ENCODE measurements around the gene ZNF334. TPM values are rescaled to one million over a fixed set of nuclear protein-coding genes. Genes with fewer than 3 reads are reported as not detected.

The ZNF334 gene
- total RNA-seq, 1 donor from 2014 or later: 12.0 TPM

DNA sequence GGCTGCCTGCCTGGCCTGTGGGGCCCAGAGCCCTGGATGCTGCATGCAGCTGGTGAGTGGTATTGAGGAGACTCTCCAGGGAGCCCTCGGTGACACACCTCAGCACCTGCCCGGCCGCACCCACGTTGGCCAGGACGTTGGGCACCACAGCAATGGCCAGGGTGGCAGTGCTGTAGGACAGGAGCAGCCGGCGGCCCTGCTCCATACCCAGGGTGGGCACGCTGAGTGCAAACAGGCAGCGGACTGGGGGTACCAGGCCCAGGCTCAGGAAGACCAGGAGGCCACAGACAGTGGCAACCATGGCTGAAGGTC, 32.4 kb upstream of the ZNF334 start:
- no peak for DNase-seq (ENCODE audit: low spot score)

DNA sequence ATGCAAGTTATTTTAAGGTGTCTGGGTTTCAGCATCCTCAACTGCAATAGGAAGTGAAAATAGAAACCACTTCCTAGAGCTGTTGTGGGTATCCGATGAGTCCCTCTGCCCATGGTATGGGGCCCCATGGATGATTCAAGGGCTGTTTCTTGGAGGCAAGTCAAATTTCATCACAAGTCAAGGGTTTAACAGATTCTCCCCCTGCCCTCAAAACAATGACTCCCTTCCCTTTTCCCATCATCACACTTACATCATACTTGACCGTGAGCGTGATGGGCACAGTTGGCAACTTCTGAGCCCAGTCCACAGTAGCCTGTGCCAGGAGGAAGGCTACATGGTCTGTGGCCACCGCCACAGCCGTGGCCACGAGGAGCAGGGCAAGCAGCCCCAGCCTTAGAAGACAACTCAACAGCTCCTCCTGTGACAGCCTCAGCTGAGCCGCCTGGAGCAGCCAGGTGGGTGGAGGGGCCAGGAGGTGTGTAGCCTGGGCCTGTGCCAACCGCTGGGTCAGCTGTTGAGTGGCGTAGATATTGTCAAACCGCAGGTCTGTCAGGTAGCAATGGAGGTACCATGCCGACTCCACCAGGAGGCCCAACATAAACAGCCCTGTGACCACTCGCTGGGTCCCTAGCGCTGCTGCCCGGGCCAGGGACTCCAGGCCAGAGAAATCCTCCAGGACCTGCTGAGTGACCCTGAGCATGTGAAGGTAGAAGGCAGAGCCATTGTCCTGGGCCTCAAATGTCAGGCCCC, 31.9 kb upstream of the ZNF334 start:
- no peak for DNase-seq (ENCODE audit: low spot score)

DNA sequence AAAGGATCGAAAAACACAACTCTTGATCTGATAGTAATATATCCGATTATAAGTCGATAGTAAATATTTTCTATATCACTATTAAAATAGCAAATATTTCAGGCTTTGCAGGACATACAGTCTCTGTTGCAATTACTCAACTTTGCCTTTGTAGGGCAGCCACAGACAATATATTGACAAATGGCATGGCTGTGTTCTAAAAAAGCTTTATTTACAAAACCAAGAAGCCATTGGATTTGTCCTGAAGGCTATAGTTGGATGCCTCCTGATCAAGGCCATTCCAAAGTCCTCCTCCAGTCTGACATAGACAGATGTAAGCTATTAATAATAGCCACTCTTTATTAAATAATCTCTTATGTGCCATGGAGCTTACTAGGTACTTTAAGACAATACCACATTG, 31.2 kb upstream of the ZNF334 start:
- DNase-seq (ENCODE audit: low spot score): no peak

DNA sequence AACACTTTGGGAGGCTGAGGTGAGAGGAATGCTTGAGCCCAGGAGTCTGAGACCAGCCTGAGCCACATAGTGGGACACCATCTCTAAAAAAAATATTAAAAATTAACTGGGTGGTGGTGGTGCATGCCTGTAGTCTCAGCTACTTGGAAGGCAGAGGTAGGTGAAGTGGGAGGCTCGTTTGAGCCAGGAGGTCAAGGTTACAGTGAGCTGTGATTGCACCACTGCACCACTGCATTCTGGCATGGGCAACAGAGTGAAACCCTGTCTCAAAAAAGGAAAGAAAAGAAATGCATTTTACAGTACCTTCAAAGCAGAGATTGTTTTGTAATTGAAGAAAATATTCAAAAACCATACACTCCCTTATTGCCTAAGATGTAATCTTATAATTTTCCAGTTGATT, 30.6 kb upstream of the ZNF334 start:
- DNase-seq (ENCODE audit: low spot score): no peak

DNA sequence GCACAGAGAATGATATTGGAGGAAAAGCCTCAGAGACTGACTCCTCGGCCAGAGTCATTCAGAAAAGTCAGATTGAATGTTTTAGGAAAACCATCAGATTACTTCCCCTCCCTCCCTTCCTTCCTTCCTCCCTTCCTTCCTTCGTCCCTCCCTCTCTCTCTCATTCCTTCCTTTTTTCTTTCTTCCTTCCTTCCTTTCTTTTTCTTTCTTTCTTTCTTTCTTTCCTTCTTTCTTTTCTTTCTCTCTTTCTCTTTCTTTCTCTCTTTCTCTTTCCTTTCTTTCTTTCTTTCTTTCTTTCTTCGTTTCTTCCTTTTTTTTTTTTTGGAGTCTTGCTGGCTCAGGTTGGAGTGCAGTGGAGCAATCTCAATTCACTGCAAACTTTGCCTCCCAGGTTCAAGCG, 29.7 kb upstream of the ZNF334 start:
- DNase-seq (ENCODE audit: low spot score): no peak

DNA sequence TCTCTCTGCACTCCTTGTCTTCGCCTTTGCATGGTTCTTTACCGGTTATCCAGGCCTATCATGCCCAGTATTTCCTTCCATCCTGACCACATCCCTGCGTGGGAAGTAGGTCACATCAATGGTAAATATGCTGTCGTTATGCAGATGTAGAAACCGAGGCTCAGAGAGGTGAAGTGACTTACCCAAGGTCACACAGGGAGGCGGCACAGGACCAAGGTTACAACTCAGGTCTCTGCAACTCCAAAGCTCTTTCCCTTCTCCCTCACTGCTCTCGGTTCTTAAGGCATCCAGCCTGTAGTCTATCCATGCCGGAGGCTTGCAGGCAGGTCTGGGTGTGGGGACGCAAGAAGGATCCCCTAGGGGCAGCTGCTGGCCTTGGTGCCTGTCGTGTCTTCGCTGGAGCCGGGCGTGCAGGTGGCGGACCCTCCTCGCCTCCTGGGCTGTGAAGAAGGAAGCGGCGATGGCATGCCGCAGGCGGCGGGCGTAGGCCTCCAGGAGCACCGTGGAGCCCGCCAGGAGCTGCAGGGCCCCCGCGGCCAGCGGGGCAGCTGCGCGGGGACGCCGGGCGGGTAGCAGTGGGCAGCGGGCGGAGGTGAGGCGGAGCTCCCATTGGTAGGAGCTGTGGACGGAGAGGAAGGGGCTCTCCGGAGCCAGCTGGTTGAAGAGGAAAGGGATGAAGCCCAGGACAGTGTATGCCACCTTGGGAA, 28.0 kb upstream of the ZNF334 start:
- DNase-seq (ENCODE audit: low spot score): no peak

DNA sequence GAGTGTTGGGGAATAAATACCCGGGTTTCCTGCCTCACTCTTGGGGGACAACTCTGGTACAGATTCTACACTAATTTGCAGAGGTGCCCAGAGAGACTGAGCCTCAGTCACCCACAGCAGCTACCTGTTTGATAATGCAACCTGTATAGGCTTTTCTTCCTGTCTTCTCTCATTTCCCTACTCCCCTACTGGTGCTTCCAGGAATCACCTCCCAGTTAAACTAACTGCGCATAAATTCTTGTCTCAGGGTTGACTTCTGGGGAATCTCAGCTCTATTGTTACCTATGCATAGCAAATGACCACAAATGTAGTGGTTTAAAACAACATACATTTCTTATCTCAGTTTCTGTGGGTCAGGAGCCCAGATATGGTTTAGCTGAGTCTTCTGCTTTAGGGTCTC, 25.8 kb upstream of the ZNF334 start:
- DNase-seq (ENCODE audit: low spot score): no peak

DNA sequence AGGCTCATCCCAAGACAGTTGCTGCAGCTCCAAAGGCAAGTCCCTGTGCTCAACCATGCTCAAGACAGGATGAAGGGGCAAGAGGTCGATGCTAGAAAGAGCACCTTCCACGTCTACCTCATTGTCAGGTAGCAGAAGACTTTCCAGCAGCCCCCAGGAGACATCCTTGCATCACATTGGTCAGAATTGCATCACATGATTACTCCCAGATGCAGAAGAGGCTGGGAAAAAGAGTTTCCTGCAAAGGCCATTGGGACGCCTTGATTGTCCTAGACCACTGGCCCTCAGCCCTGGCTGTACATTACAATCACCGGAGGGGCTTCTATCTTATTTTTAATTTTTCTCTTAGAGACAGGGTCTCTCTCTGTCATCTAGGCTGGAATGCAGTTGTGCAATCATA, 17.3 kb upstream of the ZNF334 start:
- no peak for DNase-seq (ENCODE audit: low spot score)

DNA sequence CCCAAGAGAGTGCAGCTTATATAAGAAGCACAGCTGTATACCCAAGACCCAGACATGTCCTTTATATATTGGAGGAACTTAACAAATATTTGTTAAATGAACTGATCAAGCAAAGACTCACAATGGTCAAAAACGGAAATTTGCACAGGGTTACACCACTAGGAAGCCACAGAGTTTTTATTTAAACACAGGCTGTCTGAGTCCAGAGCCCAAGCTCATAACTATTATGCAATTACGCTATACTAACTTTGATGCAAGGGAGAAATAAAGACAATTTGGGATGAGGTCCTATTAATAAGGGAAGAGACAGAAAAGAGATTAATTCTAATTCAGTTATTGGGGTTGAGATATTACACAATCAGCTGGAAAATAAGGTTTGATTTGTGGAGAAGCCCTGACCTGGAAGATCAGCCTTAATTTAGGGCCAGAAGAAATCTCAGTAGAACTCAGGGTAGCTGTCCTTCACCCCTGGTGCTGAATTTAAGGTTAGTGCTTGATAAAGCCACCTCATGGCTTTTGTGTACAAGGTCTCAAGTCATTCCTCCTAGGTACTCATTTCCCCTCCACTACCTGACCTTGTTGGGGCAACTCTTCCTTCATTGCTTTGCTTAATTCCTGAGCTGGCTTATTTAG, 10.5 kb upstream of the ZNF334 start:
- no peak for DNase-seq (ENCODE audit: low spot score)

DNA sequence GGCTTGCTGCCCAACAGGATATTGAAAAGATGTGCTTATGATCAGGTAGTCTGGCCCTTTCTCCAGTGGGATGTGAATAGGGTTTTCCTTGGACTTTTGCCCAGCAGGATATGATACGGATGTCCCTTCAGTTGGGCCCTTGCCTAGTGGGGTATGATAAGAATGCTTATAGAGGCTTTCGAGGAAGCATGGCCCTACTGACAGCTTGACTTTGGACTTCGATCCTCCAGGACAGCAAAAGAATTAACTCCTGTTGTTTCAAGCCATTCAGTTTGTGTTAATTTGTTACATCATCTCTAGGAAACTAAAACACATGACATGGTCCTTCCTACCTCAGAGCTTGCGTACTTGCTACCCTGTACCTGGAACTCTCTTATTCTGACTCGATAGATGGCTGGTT, 9.7 kb upstream of the ZNF334 start:
- no peak for DNase-seq (ENCODE audit: low spot score)

DNA sequence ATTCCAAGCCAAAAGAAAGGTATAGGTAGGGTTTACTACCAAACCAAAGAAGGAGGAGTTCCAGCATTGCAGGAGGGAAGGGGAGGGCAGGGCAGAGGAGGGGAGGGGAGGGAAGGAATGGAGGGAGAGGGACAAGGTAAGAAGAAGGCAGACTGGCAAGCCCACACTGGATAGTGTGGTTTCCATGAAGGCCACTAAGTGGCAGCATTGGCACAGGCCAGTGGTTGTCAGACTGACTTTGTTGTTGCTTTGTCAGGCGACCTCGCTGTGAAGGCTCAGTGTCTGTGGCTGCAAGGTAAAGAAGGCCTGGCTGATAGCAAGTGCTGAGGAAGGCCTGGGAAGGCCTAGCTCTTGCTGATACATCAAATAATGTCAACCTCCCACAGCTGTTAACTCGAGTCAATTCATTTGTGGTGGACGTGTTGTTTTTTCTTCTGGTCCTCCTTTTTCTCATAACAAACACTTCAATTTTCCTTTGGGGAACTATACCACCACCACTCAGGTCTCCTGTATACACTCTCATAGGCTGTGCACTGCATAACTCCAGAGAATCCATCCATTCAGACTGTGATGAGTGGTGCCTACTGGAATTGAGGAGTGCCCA, 7.7 kb upstream of the ZNF334 start:
- peak; percentile 18 for DNase-seq (ENCODE audit: low spot score)

DNA sequence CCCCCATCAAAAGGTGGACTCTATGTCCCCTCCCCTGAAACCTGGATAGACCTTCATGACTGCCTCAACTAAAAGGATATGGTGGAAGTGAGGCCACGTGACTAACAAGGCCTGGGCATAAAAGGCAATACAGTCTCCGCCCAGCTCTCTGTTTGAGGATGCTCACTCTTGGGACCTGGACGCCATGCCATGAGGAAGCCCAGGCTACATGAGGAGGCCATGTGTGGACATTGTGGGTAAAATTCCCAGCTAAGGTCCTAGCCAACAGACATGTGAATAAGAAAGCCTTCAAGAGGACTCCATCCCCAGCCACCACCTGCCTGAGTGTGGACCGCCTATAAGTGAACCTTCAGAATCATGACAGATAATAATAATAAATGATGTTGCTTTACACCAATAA, 7.2 kb upstream of the ZNF334 start:
- no peak for DNase-seq (ENCODE audit: low spot score)

DNA sequence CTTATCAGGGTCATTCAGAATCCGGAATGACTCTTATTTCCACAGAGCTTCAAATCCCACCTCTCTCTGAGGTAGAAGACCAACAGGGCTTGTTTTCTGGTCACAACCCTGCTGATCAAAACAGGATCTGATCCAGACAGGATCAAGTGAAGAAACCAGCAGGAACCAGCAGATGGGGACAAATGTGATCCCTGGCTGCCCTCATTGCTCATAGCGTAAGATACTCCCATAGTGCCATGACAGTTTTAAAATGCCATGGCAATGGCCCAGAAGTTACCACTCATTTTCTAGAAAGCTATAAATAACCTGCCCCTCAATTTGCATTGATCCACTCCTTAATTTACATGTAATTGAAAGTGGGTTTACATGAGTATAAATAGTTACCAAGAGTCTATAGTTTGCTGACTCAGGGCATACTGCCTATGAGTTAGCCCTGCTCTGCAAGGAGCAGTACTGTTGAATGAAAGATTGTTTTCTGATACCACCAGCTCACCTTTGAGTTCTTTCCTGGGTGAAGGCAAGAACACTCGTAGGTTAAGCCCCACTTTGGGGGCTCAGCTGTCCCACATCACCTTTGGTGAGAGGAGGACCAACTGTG, 6.2 kb upstream of the ZNF334 start:
- DNase-seq (ENCODE audit: low spot score): no peak

DNA sequence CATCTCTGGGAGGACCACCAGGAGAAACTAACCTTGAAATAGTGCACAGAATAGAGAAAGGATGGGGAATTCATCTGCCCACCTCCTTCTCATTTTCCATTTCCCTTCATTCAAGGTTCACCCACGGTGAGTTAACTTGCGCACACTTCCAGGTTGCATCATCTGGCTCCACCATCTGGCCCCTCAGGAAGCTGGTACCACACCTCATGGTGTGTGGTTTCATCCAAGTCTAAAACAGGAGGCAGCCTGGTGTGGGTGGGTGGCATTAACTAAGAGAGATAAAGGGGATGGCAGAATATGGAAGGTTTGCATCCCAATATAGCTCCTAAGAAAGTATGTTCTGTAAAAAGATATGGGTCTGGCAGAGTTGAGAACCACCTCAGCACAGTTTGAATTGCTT, 3.8 kb downstream of the ZNF334 start:
- no peak for DNase-seq (ENCODE audit: low spot score)

DNA sequence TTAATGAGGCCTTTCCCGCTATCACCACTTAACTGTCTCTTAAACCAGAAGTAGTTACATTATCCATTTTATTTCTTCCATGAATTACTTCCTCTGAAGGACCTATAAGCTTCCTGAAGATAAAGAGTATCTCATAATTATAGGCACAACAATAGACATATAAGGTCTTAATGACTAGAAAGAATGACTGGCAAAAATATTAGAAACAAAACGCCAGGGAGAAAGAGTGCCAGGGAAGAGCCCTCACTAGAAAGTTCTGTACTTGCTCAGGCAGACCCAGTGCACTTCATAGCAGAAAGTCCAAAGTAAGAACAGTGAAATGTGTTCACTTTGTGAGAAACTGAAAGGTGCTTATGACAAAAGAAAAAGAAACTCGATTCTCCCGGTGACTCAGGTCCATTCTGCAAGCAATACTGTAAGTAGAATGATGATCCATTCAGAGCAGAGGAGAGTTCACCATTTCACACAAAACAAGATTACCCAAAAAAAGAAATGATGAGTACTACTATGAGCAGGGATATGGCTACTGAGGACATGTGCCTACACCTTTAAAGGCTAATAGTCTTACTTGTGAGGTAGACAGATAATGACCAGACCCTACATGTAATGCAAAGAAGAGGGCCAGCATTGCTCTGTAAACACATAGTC, 5.5 kb downstream of the ZNF334 start:
- DNase-seq (ENCODE audit: low spot score): no peak

DNA sequence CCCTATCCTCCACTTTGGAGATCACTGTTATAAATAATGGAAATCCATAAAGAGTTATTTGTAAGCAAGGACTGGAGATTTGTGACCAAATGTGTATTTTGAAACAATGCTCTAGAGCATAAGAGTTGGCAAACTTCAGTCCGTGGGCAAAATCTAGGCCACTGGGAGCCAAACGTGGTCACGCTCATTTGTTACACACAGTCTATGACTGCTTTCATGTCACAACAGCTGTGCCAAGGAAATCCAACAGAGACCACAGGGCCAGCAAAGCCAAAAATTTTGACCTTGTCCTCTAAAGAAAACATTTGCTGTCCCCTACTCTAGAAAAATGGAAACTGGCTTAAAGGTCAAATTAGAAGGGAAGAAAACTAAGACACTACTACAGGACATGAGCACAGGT, 7.9 kb downstream of the ZNF334 start:
- no peak for DNase-seq (ENCODE audit: low spot score)

DNA sequence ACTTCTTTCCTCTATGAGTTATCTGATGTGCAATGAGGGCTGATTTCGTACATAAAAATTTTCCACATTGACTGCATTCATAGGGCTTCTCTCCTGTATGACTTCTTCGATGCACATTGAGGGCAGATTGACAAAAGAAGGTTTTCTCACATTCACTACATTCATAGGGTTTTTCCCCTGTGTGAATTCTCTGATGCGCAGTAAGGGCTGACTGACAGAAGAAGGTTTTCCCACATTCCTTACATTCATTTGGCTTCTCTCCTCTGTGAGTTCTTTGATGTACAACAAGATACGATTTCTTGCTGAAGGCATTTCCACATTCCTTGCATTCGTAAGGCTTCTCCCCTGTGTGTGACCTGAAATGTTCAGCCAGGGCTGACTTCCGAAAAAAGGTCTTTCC, 11.4 kb downstream of the ZNF334 start:
- no peak for DNase-seq (ENCODE audit: low spot score)

DNA sequence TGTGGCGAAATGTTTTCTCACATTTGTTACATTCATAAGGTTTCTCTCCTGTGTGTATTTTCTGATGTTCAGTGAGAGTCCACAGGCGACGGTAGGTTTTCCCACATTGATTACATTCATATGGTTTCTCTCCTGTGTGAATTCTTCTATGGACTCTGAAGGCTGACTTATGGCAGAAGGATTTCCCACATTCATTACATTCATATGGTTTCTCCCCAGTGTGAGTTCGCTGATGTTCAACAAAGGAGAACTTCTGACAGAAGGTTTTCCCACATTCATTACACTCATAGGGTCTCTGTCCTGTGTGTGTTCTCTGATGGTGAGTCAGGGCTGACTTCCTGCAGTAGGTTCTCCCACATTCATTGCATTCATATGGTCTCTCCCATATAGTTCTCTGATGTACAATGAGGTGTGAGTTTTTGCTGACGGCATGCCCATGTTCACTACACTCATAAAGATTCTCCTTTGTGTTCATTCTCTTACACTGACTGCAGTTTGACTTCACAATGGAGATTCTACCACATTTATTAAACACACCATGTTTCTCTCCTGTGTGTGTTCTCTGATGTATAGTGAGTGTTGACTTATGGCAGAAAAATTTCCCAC, 11.9 kb downstream of the ZNF334 start:
- no peak for DNase-seq (ENCODE audit: low spot score)

DNA sequence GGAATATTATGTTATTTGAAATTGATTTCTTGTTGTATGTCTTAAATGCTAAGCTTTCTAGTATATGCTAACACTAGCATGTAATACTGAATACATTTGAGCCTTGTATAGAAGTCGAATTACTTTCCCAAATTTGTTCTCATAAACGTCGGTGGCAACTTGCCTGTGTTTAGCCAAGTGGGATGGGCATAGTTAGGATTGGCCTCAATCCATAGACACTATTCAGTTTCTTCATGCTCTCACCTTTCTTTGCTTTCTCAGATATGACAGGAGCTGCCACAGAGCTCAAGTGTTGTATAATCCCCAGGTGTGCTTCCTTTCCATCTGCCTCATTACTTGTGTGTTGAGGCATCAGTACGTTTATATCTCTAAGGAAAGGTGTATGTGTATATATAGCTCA, 19.3 kb downstream of the ZNF334 start:
- DNase-seq (ENCODE audit: low spot score): no peak

DNA sequence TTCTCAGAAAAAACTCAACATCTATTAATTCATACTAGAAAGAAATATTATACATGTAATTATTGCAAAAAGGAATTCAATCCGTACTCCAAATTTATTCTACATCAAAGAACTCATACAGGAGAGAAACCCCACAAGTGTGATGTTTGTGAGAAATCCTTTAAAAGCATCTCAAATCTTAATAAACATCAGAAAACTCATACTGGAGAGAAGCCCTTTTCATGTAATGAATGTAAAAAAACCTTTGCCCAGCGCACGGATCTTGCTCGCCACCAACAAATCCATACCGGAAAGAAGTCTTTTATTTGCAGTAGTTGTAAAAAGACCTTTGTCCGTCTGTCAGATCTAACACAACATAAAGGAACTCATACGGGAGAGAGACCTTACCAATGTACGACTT, 22.0 kb downstream of the ZNF334 start:
- DNase-seq (ENCODE audit: low spot score): no peak

DNA sequence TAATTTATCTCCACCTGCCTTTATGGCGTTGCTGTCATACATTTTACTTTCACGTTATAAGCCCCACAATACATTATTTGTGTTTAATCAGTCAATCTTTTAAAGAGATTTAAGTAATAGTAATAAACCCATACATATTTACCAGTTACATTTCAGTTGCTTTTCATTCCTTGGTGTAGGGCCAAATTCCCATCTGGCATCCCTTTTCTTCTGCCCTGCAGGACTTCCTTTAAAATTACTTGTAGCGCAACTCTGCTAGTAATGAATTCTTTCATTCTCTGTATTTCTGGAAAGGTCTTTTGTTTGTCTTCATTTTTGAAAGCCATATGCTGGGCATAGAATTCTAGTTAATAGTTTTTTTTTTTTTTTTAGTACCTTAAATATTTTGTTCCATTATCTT, 24.9 kb downstream of the ZNF334 start:
- no peak for DNase-seq (ENCODE audit: low spot score)

DNA sequence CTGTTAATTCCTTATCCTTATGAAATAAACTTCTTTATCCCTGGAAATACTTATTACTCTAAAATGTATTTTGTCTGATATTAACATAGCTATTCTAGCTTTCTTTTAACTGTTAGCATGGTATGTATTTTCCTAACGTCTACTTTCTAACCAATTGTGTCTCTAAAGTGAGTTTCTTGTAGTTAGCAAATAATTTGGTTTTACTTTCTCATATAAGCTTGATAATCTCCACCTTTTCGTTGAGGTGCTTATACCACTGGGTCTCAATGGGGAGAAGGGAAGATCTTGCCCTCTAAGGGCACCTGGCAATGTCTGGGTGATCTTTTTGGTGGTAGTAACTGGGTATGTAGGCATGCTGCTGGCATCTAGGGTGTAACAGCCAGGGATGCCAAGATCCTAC, 25.7 kb downstream of the ZNF334 start:
- no peak for DNase-seq (ENCODE audit: low spot score)

Measured in umbilical cord (tissue), 2 donors.